HL-60 (cell line): Measurements from ENCODE around the gene PTS.

Source experiments
- POLR2AphosphoS5 ChIP-seq: IDR thresholded peaks from 2 replicates; pipeline ENCODE4 v1.6.1; 2012; ENCODE audit warnings: low read depth
- REST ChIP-seq: IDR thresholded peaks from 2 replicates; pipeline ENCODE4 v1.6.1; 2012; ENCODE audit warnings: low read depth; ENCODE audit not compliant: insufficient replicate concordance
- TF ChIP-seq, protein P1 (sequence below): IDR thresholded peaks from one replicate; pipeline ENCODE4 v1.5.1; 2011; ENCODE audit warnings: low read length, control low read depth, inconsistent platforms; ENCODE audit not compliant: insufficient read depth

- TF ChIP-seq POLR2AphosphoS5 = no peak
- TF ChIP-seq, protein P1, sequence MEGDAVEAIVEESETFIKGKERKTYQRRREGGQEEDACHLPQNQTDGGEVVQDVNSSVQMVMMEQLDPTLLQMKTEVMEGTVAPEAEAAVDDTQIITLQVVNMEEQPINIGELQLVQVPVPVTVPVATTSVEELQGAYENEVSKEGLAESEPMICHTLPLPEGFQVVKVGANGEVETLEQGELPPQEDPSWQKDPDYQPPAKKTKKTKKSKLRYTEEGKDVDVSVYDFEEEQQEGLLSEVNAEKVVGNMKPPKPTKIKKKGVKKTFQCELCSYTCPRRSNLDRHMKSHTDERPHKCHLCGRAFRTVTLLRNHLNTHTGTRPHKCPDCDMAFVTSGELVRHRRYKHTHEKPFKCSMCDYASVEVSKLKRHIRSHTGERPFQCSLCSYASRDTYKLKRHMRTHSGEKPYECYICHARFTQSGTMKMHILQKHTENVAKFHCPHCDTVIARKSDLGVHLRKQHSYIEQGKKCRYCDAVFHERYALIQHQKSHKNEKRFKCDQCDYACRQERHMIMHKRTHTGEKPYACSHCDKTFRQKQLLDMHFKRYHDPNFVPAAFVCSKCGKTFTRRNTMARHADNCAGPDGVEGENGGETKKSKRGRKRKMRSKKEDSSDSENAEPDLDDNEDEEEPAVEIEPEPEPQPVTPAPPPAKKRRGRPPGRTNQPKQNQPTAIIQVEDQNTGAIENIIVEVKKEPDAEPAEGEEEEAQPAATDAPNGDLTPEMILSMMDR = no peak
- no peak for TF ChIP-seq REST
These were observed 39.9 kb upstream of the PTS start for GRCh38 chr11:112186304-112186703.
